ENCODE results near the gene ZXDB.
"Not testable (repeated sequence)": the region's sequence is repeated elsewhere in the genome, so short reads cannot be mapped to it uniquely, and the experiment has no call there.

Gene ZXDB

GRCh38 chrX:57591284-57592159 lies at the start of gene ZXDB:
Gene ZXDB, plus strand, starts transcription at chrX:57592011. Its CDS starts 38 bp downstream, at chrX:57592049.
- DNase-seq: peak; percentile 11

GRCh38 chrX:57565198-57565597 lies 26.6 kb upstream of the ZXDB start:
- DNase-seq: no peak

- DNase-seq: no peak
Measured at GRCh38 chrX:57573754-57574153, 18.1 kb upstream of the ZXDB start.

GRCh38 chrX:57582948-57583347 lies 8.9 kb upstream of the ZXDB start:
- DNase-seq: not testable (repeated sequence)

GRCh38 chrX:57583477-57583876 lies 8.3 kb upstream of the ZXDB start:
- no peak for DNase-seq

- no peak for DNase-seq
Measured at GRCh38 chrX:57586360-57586759, 5.5 kb upstream of the ZXDB start.

- DNase-seq: no peak
Measured at GRCh38 chrX:57587062-57587461, 4.7 kb upstream of the ZXDB start.

GRCh38 chrX:57587607-57588006 lies 4.2 kb upstream of the ZXDB start:
- DNase-seq: no peak

- DNase-seq: peak; percentile 0
Measured at GRCh38 chrX:57592160-57592893, 516 bp downstream of the ZXDB start.

GRCh38 chrX:57592894-57593215 lies 1.0 kb downstream of the ZXDB start:
- DNase-seq: not testable (repeated sequence)

GRCh38 chrX:57595381-57595811 lies 3.6 kb downstream of the ZXDB start:
- DNase-seq: no peak

GRCh38 chrX:57596109-57596508 lies 4.3 kb downstream of the ZXDB start:
- DNase-seq: no peak

- DNase-seq: no peak
Measured at GRCh38 chrX:57596516-57596915, 4.7 kb downstream of the ZXDB start.

GRCh38 chrX:57607295-57608187 lies 15.7 kb downstream of the ZXDB start:
- peak; percentile 57 for DNase-seq

- not testable (repeated sequence) for DNase-seq
Measured at GRCh38 chrX:57613351-57613750, 21.5 kb downstream of the ZXDB start.

GRCh38 chrX:57629438-57629837 lies 37.6 kb downstream of the ZXDB start:
- DNase-seq: not testable (repeated sequence)

GRCh38 chrX:57640674-57641016 lies 48.8 kb downstream of the ZXDB start:
- no peak for DNase-seq

GRCh38 chrX:57641338-57641737 lies 49.5 kb downstream of the ZXDB start:
- DNase-seq: no peak

GRCh38 chrX:57643698-57644097 lies 51.9 kb downstream of the ZXDB start:
- DNase-seq: no peak

GRCh38 chrX:57647020-57647419 lies 55.2 kb downstream of the ZXDB start:
- DNase-seq: no peak

Measured in NCI-H526 treated with DMSO at 0.1 percent for 48 hours (cell line).